ENCODE measurements around the gene TRIM58. TPM values are rescaled to one million over a fixed set of nuclear protein-coding genes. Genes with fewer than 3 reads are reported as not detected.

The TRIM58 gene
- total and polyA plus RNA-seq, 9 of the 15 experiments (the other 6 are each of a cell fraction or from before 2014, with no cell fraction given): 3.8 to 19.1 (median 7.2) TPM

GRCh38 chr1:247857069-247857984 is at the start of gene TRIM58 (continued):
- TF ChIP-seq EHMT2 (IDR thresholded peaks at IDR 0.05): no peak
- TF ChIP-seq KAT8 (IDR thresholded peaks at IDR 0.05; ENCODE audit: low read depth): no peak
- TF ChIP-seq FUS (optimal IDR thresholded peaks at IDR 0.05; ENCODE audit: low read depth, low read length): peak; percentile 74
- peak; percentile 46; the same call in 1 of the 2 replicates for TF ChIP-seq SAFB (IDR thresholded peaks at IDR 0.05; ENCODE audit: borderline replicate concordance, low read depth, low read length)
- no peak for TF ChIP-seq DNMT1 (IDR thresholded peaks at IDR 0.05)
- peak; percentile 94 for TF ChIP-seq NFIC (IDR thresholded peaks at IDR 0.05)
- peak; percentile 59 for TF ChIP-seq HCFC1 (IDR thresholded peaks at IDR 0.05; ENCODE audit: low read depth, low read length)
- TF ChIP-seq HIVEP1 (CRISPR knock-in tag; IDR thresholded peaks at IDR 0.05): 0 out of 2 replicates have a peak, but pooled peaks have one; percentile 25
- no peak for TF ChIP-seq ZFPM2 (CRISPR knock-in tag; IDR thresholded peaks at IDR 0.05)
- peak; percentile 70 for TF ChIP-seq TBP (optimal IDR thresholded peaks at IDR 0.05; ENCODE audit: low read depth, low read length)
- TF ChIP-seq RB1 (IDR thresholded peaks at IDR 0.05; ENCODE audit: low read depth): peak; percentile 89; the same call in 1 of the 2 replicates
- 0 out of 2 replicates have a peak, but pooled peaks have one; percentile 28 for TF ChIP-seq RBM14 (IDR thresholded peaks at IDR 0.05; ENCODE audit: borderline replicate concordance, insufficient read depth, low read depth, low read length)
- TF ChIP-seq ZNF507 (tag; conservative IDR thresholded peaks at IDR 0.05): no peak
- TF ChIP-seq MAZ (CRISPR knock-in tag; conservative IDR thresholded peaks at IDR 0.05 in 1 of 2, IDR thresholded peaks at IDR 0.05 in 1 of 2): peak; percentile 53 to 75; a peak in 3 of 4 replicates
- TF ChIP-seq CTBP1 (IDR thresholded peaks at IDR 0.05; ENCODE audit: borderline replicate concordance): peak; percentile 97
- peak; percentile 49; the same call in 1 of the 2 replicates for TF ChIP-seq TAF7 (tag; IDR thresholded peaks at IDR 0.05)
- TF ChIP-seq MYC (IDR thresholded peaks at IDR 0.05; ENCODE audit: low read depth, low read length): peak; percentile 21
- no peak for TF ChIP-seq MYC (CRISPR knock-in tag; IDR thresholded peaks at IDR 0.05; ENCODE audit: borderline replicate concordance, low read depth)
- TF ChIP-seq JUN (IDR thresholded peaks at IDR 0.05; ENCODE audit: borderline replicate concordance, low read depth, low read length): peak; percentile 7; the same call in 1 of the 2 replicates
- peak; percentile 69; the same call in 1 of the 2 replicates for TF ChIP-seq JUN (CRISPR knock-in tag; IDR thresholded peaks at IDR 0.05; ENCODE audit: borderline replicate concordance)
- peak; percentile 91 for TF ChIP-seq KAT2B (IDR thresholded peaks at IDR 0.05; ENCODE audit: low read depth, low read length)
- TF ChIP-seq ATF1 (CRISPR knock-in tag; IDR thresholded peaks at IDR 0.05): no peak
- peak; percentile 41 for TF ChIP-seq ATF1 (tag; IDR thresholded peaks at IDR 0.05)
- peak; percentile 68; the same call in 1 of the 2 replicates for TF ChIP-seq CHCHD3 (CRISPR knock-in tag; IDR thresholded peaks at IDR 0.05)
- TF ChIP-seq RBM25 (IDR thresholded peaks at IDR 0.05; ENCODE audit: low read depth, low read length, severe bottlenecking): peak; percentile 55
- peak; percentile 59 for TF ChIP-seq CHD1 (IDR thresholded peaks at IDR 0.05; ENCODE audit: low read length)
- no peak for TF ChIP-seq MED1 (CRISPR knock-in tag; IDR thresholded peaks at IDR 0.05; ENCODE audit: borderline replicate concordance)
- TF ChIP-seq BRF1 (IDR thresholded peaks at IDR 0.05; ENCODE audit: borderline replicate concordance, extremely low read depth, insufficient read length): no peak
- peak; percentile 68; the same call in 1 of the 2 replicates for TF ChIP-seq ZHX1 (conservative IDR thresholded peaks at IDR 0.05; ENCODE audit: low read length)
